DMS153 (cell line): ENCODE measurements around the gene WIPI1.

Experiments used
- DNase-seq: peaks from one replicate; lab custom pipeline; 2025; lab: John Stamatoyannopoulos, UW

WIPI1 gene

DNA sequence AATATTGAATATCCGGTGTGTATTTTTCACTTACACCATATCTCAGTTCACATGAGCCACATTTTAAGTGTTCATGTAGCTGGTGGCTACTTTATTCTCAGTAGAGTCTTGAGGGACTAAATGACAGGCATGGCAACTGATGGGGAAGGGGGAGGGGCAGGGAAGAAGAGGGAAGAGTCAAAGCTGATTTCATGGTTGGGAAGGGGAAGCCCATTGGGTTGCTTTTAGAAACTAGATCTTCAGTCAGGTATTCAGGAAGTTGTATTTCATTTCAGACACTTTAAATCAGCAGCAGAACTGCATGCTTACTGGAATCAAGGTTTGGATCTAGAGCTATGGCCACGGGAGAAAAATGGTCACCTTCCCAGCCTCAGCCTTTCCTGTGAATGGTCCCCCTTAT, 2.9 kb upstream of the WIPI1 start:
- no peak for DNase-seq

DNA sequence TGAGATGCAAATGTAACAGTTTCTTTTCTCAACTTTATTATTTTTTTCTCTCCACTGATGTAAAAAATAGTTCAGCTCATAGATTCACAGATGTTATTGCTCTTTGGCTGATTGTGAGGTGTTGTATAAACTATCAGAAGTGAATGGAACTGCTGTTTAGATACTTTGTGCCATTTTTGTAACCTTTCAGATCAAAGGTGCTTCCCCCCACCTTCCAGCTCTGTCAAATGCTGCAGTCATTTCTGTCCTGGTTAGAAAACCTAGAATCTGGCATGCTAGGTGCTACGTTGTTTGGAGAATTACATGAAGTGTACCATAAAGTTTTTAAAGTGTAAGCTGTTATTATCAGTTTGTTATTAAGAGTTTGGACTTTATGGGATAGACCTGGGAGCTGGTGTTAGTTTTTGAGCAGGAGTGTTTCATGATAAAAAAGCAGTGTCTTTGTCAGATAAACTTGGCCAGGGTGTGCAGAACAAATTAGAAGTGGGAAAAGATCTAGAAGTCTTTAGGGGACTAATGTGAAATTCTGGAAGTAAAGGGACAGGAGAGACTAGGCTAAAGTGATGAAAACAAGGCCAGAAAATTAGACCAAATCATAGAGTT, 1.8 kb upstream of the WIPI1 start:
- no peak for DNase-seq

DNA sequence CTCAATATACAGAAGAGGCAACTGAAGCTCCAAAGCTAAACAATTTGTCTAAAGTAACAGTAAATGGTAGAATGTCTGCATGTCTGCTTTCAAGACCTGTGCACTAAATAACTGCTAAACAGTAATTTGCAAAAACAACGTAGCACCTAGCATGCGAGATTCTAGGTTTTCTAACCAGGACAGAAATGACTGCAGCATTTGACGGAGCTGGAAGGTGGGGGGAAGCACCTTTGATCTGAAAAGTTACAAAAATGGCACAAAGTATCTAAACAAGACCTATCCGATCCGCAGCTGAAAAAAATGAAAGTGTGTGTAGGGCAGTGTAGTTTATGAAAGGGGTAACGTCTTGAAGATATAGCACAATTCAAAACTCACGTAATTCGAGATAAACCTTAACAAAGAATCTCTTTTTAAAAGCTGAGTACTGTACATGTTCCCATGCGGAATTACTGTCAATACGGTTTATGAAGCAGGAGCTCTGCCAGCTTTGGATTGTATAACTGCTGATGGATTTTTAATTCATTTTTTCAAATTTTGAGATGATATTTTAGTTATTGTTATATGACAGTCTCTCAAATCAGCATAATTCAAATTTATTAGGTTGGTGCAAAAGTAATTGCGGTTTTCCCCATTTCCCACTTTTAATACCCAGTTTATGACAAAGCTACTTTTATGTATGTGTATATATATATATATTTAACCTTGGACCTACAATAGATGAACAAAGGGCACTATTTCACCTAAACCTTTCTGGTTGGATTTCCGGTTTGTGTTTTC, 1.2 kb upstream of the WIPI1 start:
- DNase-seq = no peak

DNA sequence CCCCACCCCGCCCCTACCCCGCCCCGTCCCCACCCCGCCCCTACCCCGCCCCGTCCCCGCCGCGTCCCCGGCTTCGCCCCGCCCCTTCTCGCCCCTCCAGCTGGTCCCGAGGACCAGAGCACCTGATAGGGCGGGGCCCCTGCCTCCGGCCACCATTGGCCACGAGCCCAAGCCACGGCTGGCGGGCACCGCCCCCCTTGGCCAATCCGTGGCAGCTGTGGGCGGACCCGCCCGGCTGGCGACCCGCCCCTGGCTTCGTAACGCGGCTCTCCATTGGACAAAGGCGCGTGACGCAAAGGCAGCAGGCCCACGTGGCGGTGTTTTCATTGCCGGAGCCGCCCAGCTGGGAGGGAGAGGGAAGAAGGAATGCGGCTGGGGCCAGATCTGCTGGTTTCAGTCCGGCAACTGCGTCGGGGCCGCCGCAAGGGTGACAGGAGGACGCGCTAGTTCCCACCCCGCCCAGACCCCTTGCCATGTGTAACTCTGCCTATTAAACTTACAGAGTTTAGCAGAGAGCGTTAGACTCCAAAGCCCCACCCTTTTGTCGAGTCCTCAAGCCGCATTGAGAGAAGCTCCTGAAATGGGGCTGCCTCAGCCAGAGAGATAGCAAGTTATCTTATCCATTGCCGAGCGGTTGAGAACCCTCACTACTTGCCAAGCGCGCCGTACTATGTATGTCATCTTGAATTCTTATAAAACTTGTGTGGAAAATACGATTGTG, 403 bp upstream of the WIPI1 start:
- DNase-seq = peak; percentile 95

DNA sequence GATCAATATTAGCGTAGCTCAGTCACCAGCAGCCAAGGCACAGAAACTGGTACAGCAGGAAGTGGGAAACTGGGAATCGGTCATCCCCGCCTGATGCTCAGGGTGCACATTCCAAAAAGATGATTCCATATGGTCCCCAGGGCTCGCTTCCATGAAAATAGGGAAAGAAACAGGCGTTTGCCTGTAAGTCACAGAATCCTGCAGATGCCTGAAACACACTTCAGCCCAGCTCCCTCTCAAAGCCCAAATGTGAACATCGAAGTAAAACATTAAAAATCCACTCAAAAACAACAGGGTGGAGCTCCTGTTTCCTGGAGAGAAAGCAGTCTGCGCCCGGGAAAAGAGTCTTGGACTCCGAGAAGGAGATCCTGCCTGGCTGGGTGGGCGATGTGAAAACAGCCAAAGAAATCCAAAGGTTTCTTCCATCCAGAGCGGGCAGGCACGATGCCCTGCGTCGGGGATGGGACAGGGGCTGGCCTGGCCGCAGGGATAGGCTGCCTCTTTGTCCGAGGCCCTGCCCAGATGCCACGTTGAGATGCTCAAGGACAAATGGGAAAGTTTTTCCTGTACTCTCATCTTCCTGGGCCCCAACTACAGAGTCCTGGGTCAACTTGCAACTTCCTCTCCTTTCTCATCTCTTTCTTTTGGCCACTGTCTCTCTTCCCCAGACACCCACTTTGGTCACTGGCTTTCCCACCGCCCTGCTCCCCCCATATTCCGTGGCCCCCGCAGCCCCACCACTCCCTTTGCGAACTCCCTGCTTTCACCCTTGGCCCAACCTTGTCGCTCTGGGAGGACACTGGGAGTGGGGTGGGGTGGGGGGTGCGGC, 743 bp downstream of the WIPI1 start:
- peak; percentile 72 for DNase-seq

DNA sequence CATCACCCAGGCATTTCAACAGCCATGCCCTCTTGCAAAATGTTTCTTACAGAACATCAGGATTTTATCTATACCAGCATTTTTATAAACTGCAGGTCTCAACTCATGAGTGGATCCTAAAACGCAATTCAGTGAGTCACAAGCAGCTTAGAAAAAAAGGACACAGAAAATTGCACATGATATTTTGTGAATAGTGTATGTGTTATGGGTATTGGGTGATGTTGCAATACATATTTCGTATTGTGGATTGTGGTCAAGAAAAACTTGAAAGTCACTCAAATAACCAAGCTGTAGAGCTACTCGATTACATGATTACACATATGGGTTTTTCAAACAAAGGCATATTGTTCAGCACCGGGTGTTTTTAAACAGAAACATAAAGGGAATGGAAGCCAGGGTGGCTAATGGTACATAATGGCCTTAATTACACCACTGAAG, 1.4 kb downstream of the WIPI1 start:
- DNase-seq = no peak

DNA sequence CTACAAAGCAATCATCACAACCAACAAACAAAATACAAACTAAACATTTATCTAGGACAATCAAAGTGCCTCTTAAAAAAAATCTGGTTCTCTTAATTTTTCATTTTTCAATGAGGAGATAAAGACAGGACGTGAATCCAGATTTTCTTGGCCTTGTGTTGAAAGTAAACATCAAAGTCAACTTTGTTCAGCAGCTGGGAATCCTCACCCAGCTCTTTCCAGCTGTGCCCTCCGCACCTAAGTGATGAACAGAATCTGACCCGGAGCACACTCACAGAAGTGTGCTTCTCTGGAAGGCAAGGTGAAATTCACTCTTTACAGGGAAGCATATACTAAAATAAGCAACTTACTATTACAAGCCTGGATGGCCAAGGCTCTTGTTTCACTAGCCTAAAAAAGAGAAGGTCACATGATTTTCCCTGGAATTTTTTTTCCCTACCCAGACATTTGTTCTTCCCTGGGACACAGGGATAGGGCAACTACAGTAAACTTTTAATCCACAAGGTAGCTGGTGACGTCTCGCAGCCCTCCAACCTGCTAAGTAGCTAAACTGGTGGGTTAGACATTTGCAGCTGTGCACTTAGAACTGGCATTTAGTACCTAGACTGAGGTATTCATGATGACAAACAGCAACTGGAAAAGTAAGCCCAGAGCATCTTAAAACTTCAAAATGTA, 3.2 kb downstream of the WIPI1 start:
- no peak for DNase-seq

DNA sequence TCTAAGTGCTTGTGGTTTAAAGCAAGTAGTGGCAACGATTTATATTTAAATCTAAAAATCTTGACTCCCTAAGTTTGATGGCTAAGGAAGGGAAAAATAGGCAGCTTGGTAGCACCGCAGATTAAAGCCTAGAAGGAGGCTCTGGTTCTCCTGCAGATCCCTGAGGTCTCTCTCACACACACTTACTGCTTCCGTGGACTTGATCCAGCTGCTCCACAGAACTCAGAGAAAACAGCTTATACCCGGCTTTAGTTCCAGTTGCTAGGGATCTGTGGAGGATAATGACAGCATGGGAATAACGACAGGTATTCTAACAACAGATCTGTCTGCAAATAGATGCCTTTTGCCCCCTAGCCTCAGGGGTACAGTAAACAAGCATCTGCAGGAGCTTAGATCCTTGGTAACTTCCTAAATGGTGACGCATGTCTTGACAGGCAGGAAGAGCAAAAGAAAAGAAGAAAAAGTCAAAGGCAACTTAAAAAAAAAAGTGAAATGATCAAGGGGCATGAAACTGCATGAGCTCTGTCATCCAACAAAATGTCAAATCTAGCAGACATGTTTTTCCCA, 4.5 kb downstream of the WIPI1 start:
- no peak for DNase-seq

DNA sequence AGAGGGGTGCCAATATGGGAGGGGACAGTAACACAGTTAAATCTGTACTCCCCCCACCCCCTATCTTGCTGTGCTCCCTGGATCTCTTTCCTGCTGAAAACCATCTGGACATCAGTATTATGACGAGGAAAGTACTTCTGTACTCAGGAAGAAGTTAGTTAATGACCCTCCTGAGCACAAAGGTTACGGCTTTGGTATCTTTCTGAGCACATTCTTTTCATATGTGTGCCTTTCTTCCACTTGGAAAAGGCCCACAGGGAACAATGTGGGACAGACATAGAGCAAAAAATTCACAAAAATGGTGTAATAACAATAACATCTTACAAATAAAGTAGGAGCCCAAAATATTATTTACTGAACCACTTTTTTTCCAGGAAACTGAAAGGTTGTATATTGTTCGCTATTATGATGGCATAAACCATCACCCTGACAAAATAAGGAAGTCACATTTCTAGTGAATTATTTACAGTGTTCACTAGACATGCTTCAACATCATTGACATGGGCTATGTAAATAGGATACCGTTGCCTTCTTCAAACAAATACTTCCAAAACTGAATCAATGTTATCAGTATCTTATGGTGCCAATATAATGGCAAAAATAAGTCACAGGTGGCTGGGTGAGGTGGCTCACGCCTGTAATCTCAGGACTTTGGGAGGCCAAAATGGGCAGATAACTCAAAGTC, 5.5 kb downstream of the WIPI1 start:
- DNase-seq = no peak

DNA sequence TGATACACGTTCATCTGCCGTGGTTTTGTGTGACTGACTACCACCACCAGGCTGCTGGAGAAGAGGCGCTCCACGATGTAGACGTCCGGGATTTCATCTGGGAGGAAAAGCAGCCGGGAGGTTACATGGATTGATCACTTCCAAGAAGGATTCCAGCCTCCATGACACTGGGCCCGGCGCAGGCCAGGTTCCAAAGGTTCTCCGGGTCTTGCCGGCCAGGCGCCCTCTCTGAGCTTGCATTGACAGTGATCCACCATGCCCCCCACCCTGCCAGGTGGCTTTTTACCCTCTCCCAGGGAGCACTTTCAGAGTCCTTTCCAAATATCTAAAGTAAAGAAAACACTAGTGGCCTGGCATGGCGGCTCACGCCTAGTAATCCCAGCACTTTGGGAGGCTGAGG, 6.5 kb downstream of the WIPI1 start:
- DNase-seq = no peak

DNA sequence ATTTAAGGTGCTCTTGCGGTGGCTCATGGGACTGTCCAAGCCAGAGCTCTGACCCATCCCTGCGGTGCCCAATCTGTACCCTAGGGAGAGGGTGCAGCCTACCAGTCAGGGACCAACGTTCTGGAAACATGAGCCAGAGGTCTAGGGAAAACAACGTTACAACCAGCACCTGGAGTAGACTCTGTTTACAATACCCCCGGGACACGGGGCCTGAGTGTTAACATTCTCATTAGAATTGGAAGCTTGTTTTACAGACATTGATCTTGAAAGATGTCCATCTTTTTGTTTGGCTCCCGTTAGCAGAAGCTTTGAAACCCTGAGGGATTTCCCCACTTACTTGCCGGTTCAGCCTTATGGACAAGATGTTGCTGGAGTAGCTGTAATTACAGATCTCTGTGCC, 6.9 kb downstream of the WIPI1 start:
- DNase-seq = no peak

DNA sequence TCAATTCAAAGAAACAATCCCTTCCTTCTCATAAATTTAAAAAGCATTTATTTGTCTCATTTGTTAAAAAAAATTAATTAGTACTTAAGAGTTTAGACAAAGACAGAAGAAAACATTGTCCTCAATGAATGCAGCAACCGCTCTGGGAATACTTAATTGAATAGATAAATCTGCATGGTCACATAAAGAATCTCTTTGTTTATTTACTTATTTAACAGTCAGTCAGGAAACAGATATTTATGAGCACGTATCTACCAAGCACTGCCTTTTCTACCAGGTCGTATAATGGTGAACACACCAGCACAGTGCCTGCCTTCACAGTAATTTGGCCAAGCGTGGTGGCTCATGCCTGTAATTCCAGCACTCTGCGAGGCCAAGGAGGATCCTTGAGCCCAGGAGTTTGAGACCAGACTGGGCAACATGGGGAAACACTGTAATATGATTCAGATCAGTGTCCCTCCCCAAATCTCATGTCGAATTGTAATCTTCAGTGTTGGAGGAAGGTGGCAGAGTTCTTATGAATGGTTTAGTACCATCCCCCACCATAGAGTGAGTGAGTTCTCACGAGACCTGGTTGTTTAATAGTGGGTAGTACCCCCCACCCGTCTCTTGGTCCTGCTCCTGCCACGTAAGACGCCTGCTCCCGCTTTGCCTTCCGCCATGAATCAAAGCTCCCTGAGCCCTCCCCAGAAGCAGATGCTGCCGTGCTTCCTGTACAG, 8.1 kb downstream of the WIPI1 start:
- no peak for DNase-seq

DNA sequence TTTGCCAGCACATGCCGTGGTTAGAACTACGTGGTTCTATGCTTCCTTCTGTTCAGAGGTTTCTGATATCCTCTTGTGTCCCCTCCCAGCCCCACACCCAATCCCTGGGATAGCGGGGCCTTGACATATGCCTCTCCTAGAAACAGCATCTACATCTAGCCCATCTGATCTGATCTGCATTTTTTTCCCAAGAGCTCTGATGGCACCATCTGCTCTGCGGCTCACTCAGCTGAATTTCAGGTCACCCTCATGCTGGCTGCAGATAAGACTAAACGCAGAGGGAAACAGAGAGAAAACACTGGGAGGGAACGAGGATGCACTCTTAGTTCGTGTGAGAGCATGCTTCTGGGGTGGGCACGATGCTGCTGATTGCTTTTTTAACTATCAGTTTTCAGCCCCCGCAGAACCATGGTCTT, 10.7 kb downstream of the WIPI1 start:
- no peak for DNase-seq

DNA sequence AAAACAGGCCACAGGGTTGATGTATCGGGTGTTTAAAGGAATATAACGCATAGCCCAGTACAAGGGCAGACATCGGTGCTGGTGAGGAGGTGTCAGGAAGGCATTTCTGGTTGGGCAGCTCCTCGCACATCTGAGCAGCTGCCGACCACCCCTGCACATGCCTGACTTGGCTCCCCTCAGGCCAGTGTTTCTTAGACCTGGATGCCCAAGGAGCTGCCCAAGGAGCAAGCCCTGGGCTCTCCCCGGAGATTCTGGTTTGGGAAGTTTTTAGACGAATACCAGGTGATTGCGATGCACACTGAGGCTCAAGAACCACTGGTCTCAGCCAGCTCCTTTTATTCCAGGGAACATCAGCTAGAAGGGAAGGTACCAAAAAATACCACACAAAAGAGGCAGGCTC, 11.6 kb downstream of the WIPI1 start:
- no peak for DNase-seq

DNA sequence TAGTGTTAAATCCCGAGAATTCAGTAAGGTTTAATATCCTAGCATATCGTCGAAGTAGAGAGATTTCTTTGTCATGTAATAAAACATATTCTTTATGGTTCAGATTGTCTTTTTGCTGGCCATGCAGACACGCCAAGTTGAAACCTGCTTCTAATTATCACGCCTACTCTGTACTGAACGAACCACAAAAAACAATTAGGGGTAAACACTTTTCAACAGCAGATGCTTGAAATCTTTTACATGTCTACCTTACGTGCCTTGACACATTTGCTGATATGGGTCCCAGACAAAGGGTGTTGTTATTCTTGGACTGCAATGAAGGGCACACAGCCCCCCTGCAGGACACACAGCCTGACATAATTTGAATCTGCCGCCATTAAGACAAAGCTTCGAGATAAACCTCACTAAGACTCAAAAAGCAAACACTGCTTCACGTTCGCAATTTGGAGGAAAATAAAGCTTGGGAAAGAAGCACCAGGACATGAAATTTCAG, 13.3 kb downstream of the WIPI1 start:
- no peak for DNase-seq

DNA sequence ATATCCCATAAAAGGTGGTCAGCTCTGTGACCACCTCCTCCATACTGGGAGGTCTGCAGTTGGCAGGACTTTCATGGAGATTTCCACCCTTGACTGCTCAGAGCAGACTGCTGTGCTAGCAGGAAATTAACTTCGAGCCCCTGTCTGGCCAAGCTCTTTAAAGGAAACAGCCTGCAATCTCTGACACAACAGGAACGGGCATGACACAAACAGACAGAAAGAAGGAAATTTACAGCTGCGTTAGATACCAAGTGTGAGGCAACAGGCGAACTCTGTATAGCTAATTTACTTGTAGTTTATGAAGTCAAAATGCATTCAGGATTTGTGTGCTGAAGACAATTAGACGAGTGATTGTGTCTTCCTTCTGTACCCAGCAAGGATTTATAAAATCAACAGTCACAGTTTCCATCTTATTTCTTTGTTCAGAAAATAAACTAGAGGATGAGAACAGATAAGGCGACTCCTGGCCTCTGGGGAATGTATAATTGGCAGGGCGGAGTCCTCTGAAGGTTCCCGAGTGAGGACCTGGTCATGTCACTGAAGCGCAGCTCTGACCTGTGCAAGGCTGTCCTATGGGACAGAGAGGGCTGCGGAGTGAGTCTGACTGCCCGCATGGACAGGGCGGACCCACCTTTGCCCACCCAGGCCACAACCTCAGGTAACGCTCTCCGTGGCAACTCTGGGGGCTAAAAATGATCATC, 16.1 kb downstream of the WIPI1 start:
- DNase-seq = no peak

DNA sequence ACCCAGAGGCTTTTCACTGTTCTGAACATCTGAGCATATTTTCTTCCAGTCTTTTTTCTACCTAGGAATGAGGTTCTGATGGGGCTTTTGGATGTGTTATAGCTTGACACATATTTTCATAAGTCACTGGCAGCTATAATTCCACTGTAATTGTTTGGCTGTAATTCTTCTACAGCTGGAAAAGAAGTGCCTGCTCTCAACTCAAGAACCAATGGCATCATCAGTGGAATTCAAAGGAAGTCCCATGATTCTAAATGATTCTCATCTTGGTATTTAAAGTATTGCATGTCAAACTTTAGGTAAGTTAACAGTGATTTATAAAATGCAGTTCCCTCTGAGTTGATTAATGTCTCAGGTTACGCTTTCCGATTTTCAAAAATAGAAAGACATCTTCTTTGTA, 16.8 kb downstream of the WIPI1 start:
- no peak for DNase-seq

DNA sequence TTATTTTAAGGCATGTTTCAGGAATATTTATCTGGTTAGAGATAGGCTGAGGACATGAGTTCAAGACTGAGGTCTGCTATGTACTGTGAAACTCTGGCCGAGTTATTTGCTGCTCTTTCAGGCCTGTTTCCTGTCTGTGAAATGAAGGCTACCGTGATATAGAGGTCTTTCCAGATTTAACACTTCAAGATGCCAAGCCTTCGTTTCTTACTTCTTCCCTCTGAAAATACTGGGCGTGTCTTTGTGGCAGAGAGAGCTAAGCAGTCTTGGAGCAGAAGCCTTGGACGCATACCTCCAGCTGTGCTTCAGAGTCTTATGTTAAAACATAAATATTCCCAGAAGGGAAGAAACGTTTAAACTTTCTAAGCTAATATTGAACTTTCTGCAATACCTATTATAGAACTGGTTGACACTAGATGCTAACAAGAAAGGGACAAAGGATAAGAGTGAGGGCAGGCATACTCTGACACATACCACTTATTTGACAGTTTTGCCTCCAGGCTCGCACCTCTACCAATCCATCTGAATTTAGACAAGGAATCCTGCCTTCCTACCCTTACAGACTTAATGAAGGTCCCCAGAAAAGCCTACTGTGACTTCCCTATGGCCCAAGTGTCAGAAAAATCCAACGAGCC, 17.5 kb downstream of the WIPI1 start:
- DNase-seq = no peak
